ENCODE data around the gene AMIGO3.
"Not testable (repeated sequence)": the region's sequence is repeated elsewhere in the genome, so short reads cannot be mapped to it uniquely, and the experiment has no call there.

GRCh38 chr3:49694409-49695070 lies 24.9 kb downstream of the AMIGO3 start:
- not testable (repeated sequence) for TF ChIP-seq CTCF (IDR thresholded peaks at IDR 0.05; ENCODE audit: low read depth, low read length); EZH2phosphoT487 (IDR thresholded peaks at IDR 0.05; ENCODE audit: low read depth)
